ENCODE measurements around the gene TMEM229B.

TMEM229B gene

DNA sequence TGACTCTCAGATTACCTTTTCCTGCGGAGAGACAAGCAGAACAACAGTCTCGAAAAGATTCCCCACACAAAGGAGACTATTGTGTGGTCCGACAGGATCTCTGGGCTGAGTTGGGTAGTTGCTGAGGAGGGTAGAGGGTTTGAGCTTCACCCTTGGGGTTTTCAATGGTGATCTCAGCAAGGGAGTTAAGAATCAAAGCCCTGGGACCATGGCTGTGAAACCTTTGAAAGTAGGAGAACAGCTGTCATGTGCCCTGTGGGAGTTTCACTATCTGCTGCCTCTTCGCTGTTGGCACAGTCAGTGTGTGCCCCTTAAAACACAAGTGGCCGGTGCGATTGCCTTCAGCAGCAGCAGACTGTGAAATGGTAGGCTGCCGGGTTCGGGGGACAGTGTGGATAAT, 62.4 kb downstream of the TMEM229B start:
- Histone ChIP-seq H3K27me3 (ENCODE audit: insufficient read depth, poor library complexity, severe bottlenecking) (no peaks in the 10 kb centered on the region), H3K4me3 (replicated peaks; ENCODE audit: insufficient read depth, low read length) (no peak overlapping the region), H3K27ac (replicated peaks) (no peak overlapping the region)
- TF ChIP-seq SPI1 (IDR thresholded peaks at IDR 0.05; ENCODE audit: borderline replicate concordance, low read depth) (no peak), POLR2AphosphoS5 (IDR thresholded peaks at IDR 0.05; ENCODE audit: low read depth) (no peak), GABPA (IDR thresholded peaks at IDR 0.05; ENCODE audit: low read depth) (no peak)
- TF ChIP-seq, protein P1, sequence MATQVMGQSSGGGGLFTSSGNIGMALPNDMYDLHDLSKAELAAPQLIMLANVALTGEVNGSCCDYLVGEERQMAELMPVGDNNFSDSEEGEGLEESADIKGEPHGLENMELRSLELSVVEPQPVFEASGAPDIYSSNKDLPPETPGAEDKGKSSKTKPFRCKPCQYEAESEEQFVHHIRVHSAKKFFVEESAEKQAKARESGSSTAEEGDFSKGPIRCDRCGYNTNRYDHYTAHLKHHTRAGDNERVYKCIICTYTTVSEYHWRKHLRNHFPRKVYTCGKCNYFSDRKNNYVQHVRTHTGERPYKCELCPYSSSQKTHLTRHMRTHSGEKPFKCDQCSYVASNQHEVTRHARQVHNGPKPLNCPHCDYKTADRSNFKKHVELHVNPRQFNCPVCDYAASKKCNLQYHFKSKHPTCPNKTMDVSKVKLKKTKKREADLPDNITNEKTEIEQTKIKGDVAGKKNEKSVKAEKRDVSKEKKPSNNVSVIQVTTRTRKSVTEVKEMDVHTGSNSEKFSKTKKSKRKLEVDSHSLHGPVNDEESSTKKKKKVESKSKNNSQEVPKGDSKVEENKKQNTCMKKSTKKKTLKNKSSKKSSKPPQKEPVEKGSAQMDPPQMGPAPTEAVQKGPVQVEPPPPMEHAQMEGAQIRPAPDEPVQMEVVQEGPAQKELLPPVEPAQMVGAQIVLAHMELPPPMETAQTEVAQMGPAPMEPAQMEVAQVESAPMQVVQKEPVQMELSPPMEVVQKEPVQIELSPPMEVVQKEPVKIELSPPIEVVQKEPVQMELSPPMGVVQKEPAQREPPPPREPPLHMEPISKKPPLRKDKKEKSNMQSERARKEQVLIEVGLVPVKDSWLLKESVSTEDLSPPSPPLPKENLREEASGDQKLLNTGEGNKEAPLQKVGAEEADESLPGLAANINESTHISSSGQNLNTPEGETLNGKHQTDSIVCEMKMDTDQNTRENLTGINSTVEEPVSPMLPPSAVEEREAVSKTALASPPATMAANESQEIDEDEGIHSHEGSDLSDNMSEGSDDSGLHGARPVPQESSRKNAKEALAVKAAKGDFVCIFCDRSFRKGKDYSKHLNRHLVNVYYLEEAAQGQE (IDR thresholded peaks at IDR 0.05; ENCODE audit: insufficient replicate concordance, low read depth), result no peak
- DNase-seq (ENCODE audit: low read depth in 1 of 2, low spot score in 1 of 2), result no peak

DNA sequence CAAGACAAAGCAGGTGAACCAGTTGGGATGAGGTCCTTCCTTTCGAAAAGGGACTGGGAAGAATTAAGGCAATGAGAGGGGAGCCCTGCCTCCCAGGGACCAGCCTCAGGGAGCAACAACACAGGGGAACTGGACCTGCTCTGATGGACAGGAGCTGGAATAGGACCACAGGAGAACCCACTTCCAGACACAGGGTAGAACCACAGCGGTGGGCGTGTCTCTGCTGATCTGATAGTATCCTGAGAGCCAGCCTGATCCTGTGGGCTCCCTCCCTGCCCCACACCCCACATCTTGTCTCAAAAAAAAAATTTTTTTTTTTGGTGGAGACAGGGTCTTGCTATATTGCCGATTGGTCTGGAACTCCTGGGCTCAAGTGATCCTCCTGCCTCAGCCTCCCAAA, 62.9 kb downstream of the TMEM229B start:
- TF ChIP-seq, protein P1 (IDR thresholded peaks at IDR 0.05; ENCODE audit: insufficient replicate concordance, low read depth), result no peak
- TF ChIP-seq, protein P2, sequence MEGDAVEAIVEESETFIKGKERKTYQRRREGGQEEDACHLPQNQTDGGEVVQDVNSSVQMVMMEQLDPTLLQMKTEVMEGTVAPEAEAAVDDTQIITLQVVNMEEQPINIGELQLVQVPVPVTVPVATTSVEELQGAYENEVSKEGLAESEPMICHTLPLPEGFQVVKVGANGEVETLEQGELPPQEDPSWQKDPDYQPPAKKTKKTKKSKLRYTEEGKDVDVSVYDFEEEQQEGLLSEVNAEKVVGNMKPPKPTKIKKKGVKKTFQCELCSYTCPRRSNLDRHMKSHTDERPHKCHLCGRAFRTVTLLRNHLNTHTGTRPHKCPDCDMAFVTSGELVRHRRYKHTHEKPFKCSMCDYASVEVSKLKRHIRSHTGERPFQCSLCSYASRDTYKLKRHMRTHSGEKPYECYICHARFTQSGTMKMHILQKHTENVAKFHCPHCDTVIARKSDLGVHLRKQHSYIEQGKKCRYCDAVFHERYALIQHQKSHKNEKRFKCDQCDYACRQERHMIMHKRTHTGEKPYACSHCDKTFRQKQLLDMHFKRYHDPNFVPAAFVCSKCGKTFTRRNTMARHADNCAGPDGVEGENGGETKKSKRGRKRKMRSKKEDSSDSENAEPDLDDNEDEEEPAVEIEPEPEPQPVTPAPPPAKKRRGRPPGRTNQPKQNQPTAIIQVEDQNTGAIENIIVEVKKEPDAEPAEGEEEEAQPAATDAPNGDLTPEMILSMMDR (IDR thresholded peaks at IDR 0.05; ENCODE audit: insufficient read depth, low read length), result no peak
- TF ChIP-seq POLR2AphosphoS5 (IDR thresholded peaks at IDR 0.05; ENCODE audit: low read depth) (no peak), SPI1 (IDR thresholded peaks at IDR 0.05; ENCODE audit: borderline replicate concordance, low read depth) (no peak), GABPA (IDR thresholded peaks at IDR 0.05; ENCODE audit: low read depth) (no peak)
- Histone ChIP-seq H3K4me3 (replicated peaks; ENCODE audit: insufficient read depth, low read length) (no peak overlapping the region), H3K27ac (replicated peaks) (no peak overlapping the region), H3K27me3 (ENCODE audit: insufficient read depth, poor library complexity, severe bottlenecking) (no peaks in the 10 kb centered on the region)
- DNase-seq (ENCODE audit: low read depth in 1 of 2, low spot score in 1 of 2), result no peak

DNA sequence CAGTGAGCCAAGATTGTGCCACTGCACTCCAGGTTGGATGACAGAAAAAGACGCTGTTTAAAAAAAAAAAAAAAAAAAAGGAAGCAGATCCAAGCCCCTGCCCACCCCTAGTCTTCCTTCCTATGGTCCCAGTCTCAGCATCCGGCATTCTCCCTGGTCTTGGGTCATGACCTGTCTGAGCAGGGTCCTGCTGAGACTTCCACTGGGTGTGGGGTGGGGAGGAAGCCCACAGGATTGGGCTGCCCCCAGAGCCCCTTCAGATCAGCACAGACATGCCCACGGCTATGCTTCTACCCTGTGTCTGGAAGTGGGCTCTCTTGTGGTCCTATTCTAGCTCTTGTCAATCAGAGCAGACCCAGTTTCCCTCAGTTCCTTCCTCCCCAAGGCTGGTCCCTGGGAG, 64.0 kb downstream of the TMEM229B start:
- no peak overlapping the region for H3K27ac ChIP-seq (replicated peaks)
- no peak for DNase-seq (ENCODE audit: low read depth in 1 of 2, low spot score in 1 of 2)
- TF ChIP-seq, protein P1 (IDR thresholded peaks at IDR 0.05; ENCODE audit: insufficient replicate concordance, low read depth), result no peak
- H3K4me3 ChIP-seq (replicated peaks; ENCODE audit: insufficient read depth, low read length), result no peak overlapping the region
- no peaks in the 10 kb centered on the region for H3K27me3 ChIP-seq (ENCODE audit: insufficient read depth, poor library complexity, severe bottlenecking)

DNA sequence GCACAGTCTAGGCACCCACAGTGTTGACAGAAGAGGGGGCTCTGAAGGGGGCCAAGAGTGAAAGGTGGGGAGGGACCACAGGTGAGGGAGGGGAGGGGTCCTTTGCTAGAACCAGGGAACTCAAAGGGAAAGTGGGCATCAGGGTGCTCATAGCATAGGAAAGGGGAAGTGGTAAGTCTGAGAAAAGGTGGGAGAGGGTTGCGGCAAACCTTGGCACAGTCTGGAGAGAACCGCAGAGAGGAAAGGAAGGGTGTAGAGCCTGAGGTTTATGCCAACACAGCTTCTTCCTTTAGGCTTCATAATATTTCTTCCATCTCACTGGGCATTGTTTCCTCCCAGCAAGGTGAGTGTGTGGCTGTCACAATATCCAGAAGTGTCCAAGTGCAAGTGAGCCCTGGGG, 65.1 kb downstream of the TMEM229B start:
- peak in 1 of 2 experiments; percentile 51 for DNase-seq (ENCODE audit: low read depth in 1 of 2, low spot score in 1 of 2)
- Histone ChIP-seq H3K4me3 (replicated peaks; ENCODE audit: insufficient read depth, low read length) (no peak overlapping the region), H3K27ac (replicated peaks) (no peak overlapping the region), H3K27me3 (ENCODE audit: insufficient read depth, poor library complexity, severe bottlenecking) (no peaks in the 10 kb centered on the region)
- TF ChIP-seq POLR2AphosphoS5 (IDR thresholded peaks at IDR 0.05; ENCODE audit: low read depth) (peak; percentile 65), GABPA (IDR thresholded peaks at IDR 0.05; ENCODE audit: low read depth) (no peak), SPI1 (IDR thresholded peaks at IDR 0.05; ENCODE audit: borderline replicate concordance, low read depth) (peak; percentile 88)
- TF ChIP-seq, protein P2 (IDR thresholded peaks at IDR 0.05; ENCODE audit: insufficient read depth, low read length), result no peak
- TF ChIP-seq, protein P1 (IDR thresholded peaks at IDR 0.05; ENCODE audit: insufficient replicate concordance, low read depth), result no peak
